ENCODE data around the gene TCF15. TPM values are rescaled to one million over a fixed set of nuclear protein-coding genes. Genes with fewer than 3 reads are reported as not detected.

TCF15 gene
- total and polyA plus RNA-seq, 2 of the 8 experiments (the other 6 are each of a cell fraction or from before 2014, with no cell fraction given), result 3.7 to 6.9 TPM

- TF ChIP-seq ATF2 (IDR thresholded peaks at IDR 0.05; ENCODE audit: low read length) (no peak), NRF1 (IDR thresholded peaks at IDR 0.05; ENCODE audit: low read depth, low read length) (no peak)
Observed at GRCh38 chr20:600736-601135, 9.4 kb downstream of the TCF15 start (continued).

All from H1 (cell line).